HEK293 (cell line): ENCODE results near the gene UBL4A.

Experiments used
- CTCF ChIA-PET: fragments of 350-600 bp; formaldehyde crosslinking; extraction: SDS; loops from one replicate; lab custom pipeline; 2021; ENCODE audit warnings: antibody characterized with exemption; lab: Yijun Ruan, JAX
- POLR2A ChIA-PET: fragments of 300-600 bp; formaldehyde crosslinking; extraction: SDS; loops from one replicate; lab custom pipeline; 2020; ENCODE audit warnings: antibody characterized with exemption, inconsistent platforms; lab: Yijun Ruan, JAX
- H3K27ac ChIP-seq: fragments of 200-500 bp; sonication (Bioruptor generic); 2 replicates; pipeline ENCODE4 v1.5.1; 2014; ENCODE audit warnings: low read depth, low read length, control low read depth, inconsistent platforms; ENCODE audit errors: extremely low read depth
- H3K36me3 ChIP-seq, 2 experiments: fragments of 200-500 bp in 1 of 2; sonication (Bioruptor generic) in 1 of 2; 1 replicate in 1 of 2; 2 replicates in 1 of 2; pipeline ENCODE4 v1.5.1; 2014 to 2017; ENCODE audit warnings: inconsistent platforms in 2 of 2, low read length in 2 of 2; ENCODE audit not compliant: control insufficient read depth in 2 of 2, insufficient read depth in 1 of 2
- H3K4me1 ChIP-seq: fragments of 200-500 bp; sonication (Bioruptor generic); 2 replicates; pipeline ENCODE4 v1.5.1; 2014; ENCODE audit warnings: mild to moderate bottlenecking, low read length, inconsistent platforms; ENCODE audit not compliant: control insufficient read depth, insufficient read depth
- H3K4me3 ChIP-seq: 2 replicates; pipeline ENCODE4 v1.5.1; 2011; ENCODE audit warnings: low read depth, mild to moderate bottlenecking, control low read depth, low read length, moderate library complexity
- H3K9me3 ChIP-seq: fragments of 200-500 bp; sonication (Bioruptor generic); 2 replicates; pipeline ENCODE4 v1.5.1; 2014; ENCODE audit warnings: low read depth, low read length, inconsistent platforms; ENCODE audit not compliant: control insufficient read depth, insufficient read depth
- GLIS1 ChIP-seq: fragments of 450-650 bp; formaldehyde crosslinking; IDR thresholded peaks from 2 replicates; pipeline ENCODE4 v1.5.1; 2016; ENCODE audit warnings: missing biosample characterization, missing genetic modification characterization
- KLF7 ChIP-seq: fragments of 450-650 bp; formaldehyde crosslinking; IDR thresholded peaks from 2 replicates; pipeline ENCODE4 v1.5.1; 2016; ENCODE audit warnings: missing biosample characterization, missing genetic modification characterization, borderline replicate concordance
- PRDM1 ChIP-seq: fragments of 450-650 bp; formaldehyde crosslinking; IDR thresholded peaks from 2 replicates; pipeline ENCODE4; 2016; ENCODE audit warnings: missing biosample characterization, missing genetic modification characterization
- RBAK ChIP-seq: fragments of 450-650 bp; formaldehyde crosslinking; IDR thresholded peaks from 2 replicates; pipeline ENCODE4 v1.5.1; 2016; ENCODE audit warnings: missing biosample characterization, missing genetic modification characterization
- TRIM28 ChIP-seq: IDR thresholded peaks from 2 replicates; pipeline ENCODE4 v1.6.1; 2011; ENCODE audit warnings: low read length, control low read depth, borderline replicate concordance
- ZNF121 ChIP-seq: fragments of 450-650 bp; formaldehyde crosslinking; IDR thresholded peaks from 2 replicates; pipeline ENCODE4 v1.5.1; 2016; ENCODE audit warnings: missing biosample characterization, missing genetic modification characterization
- ZNF223 ChIP-seq: fragments of 450-650 bp; formaldehyde crosslinking; IDR thresholded peaks from 2 replicates; pipeline ENCODE4 v1.5.1; 2016; ENCODE audit warnings: missing biosample characterization, missing genetic modification characterization
- ZNF366 ChIP-seq: fragments of 450-650 bp; formaldehyde crosslinking; conservative IDR thresholded peaks from 2 replicates; pipeline ENCODE4 v1.5.1; 2016; ENCODE audit warnings: missing biosample characterization, missing genetic modification characterization
- ZNF624 ChIP-seq: fragments of 450-650 bp; formaldehyde crosslinking; IDR thresholded peaks from 2 replicates; pipeline ENCODE4 v1.5.1; 2017; ENCODE audit warnings: missing biosample characterization, missing genetic modification characterization
- ZNF664 ChIP-seq: fragments of 450-650 bp; formaldehyde crosslinking; IDR thresholded peaks from 2 replicates; pipeline ENCODE4 v1.5.1; 2016; ENCODE audit warnings: missing biosample characterization, missing genetic modification characterization
- ZNF791 ChIP-seq: fragments of 450-650 bp; formaldehyde crosslinking; IDR thresholded peaks from 2 replicates; pipeline ENCODE4 v1.5.1; 2016; ENCODE audit warnings: missing biosample characterization, missing genetic modification characterization
- TF ChIP-seq, protein P1 (sequence below): fragments of 450-650 bp; formaldehyde crosslinking; IDR thresholded peaks from 2 replicates; pipeline ENCODE4 v1.5.1; 2016; ENCODE audit warnings: missing biosample characterization, missing genetic modification characterization
- TF ChIP-seq, protein P2 (sequence below): fragments of 450-650 bp; formaldehyde crosslinking; IDR thresholded peaks from 2 replicates; pipeline ENCODE4 v1.5.1; 2016; ENCODE audit warnings: missing biosample characterization, missing genetic modification characterization
- TF ChIP-seq, protein P3 (sequence below): fragments of 450-650 bp; IDR thresholded peaks from 2 replicates; pipeline ENCODE4 v1.5.1; 2018; ENCODE audit warnings: missing biosample characterization, missing genetic modification characterization
- TF ChIP-seq, protein P4 (sequence below): fragments of 450-650 bp; formaldehyde crosslinking; IDR thresholded peaks from 2 replicates; pipeline ENCODE4 v1.5.0; 2017; ENCODE audit warnings: missing biosample characterization, missing genetic modification characterization, borderline replicate concordance

The UBL4A gene

DNA sequence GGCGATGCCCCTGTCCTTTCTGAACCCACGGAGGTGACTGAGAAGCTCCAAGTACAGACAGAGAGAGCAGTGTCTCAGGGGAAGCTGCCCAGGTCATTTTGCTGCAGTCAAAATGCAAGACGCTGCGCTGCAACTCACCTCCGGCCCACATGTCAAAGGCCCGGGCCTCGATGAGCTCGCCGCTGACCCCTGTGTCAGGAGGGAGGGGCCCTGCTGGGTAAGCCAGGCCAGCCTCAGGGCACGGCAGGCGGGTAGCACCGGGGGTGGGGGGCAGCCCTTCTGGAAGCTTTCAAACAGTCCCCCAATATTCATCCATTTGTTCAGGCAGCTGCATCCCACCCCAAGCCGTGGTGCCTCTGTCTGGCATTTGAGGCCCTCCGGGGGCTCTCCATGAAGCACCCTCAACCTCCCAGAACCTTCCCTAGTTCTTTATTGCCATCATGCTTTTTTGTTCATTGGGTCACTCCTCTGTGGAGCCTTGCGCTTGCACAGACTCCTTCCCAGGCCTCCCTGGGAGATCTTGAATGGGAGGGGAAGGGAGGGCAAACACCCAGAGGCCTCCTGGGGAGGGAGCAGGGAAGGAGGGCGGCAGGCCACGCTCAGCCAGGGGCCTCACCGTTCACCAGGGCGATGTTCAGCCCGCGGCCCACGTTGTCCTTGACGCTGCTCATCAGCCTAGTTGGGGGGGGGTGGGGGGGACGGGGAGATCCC, 21.4 kb upstream of the UBL4A start:
- Histone ChIP-seq H3K36me3 (peaks cover 4 to 41% of the 10 kb centered on the region in 2 experiments; a peak in 2 of 3 replicates), H3K9me3 (no peaks in the 10 kb centered on the region), H3K27ac (no peak overlapping the region), H3K4me1 (no peaks in the 10 kb centered on the region), H3K4me3 (no peak overlapping the region)
- POLR2A ChIA-PET = interaction anchor here (0.7 kb wide), 1 partner anchor 22 kb away, joined by 3 read pairs; the partner anchor contains the start of gene UBL4A
- CTCF ChIA-PET = no interaction called here
- TF ChIP-seq, protein P1, sequence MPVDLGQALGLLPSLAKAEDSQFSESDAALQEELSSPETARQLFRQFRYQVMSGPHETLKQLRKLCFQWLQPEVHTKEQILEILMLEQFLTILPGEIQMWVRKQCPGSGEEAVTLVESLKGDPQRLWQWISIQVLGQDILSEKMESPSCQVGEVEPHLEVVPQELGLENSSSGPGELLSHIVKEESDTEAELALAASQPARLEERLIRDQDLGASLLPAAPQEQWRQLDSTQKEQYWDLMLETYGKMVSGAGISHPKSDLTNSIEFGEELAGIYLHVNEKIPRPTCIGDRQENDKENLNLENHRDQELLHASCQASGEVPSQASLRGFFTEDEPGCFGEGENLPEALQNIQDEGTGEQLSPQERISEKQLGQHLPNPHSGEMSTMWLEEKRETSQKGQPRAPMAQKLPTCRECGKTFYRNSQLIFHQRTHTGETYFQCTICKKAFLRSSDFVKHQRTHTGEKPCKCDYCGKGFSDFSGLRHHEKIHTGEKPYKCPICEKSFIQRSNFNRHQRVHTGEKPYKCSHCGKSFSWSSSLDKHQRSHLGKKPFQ = no peak
- TF ChIP-seq GLIS1 (tag by site-specific recombination) = peak; percentile 62
- TF ChIP-seq ZNF664 (tag by site-specific recombination) = no peak
- TF ChIP-seq, all 188 proteins: peak for 1

DNA sequence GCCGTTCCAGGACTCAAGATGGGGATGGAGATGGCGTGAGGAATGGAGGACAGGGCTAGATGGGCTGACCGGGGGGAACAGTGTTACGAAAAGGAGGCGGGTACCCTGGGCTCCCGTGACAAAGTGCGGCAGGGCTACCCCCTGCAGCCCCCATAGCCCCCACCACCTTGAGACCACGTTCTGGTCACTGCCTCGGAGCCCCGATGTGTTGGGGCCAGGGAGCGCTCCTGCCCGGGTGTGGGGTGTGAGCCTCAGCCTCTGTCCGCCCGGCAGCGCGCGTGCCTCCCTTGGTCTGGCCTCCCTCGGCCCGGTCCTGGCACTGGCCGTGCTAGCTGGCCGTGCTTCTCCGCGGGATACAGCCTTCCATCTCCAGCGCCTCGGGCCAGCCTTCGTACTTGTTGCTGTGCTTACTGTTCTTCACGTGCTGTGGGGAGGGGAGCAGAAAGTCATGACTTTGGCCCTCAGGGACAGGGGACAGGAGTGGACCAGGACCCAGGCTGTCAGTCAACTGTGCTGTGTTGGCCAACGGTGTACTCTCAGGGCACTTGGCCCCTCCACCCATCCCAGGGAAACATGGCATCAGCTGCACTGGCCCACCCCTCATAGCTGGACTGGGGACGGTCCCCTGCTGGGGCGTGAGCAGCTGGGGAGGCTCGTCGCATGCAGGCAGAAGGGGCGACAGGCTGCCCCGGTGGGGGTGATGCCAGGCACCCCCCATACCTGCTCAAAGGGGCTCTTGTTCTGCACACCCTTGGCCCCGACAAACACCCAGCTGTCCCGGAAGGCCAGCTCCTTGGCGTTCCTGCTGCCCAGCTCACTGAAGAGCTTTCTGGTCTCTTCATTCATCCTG, 20.3 kb upstream of the UBL4A start:
- peaks cover 4 to 36% of the 10 kb centered on the region in 2 experiments; a peak in 2 of 3 replicates for H3K36me3 ChIP-seq
- POLR2A ChIA-PET = no interaction called here

More for the DNA sequence above, 20.3 kb upstream of the UBL4A start:
- Histone ChIP-seq H3K4me1 (no peaks in the 10 kb centered on the region), H3K4me3 (no peak overlapping the region), H3K27ac (no peak overlapping the region), H3K9me3 (no peaks in the 10 kb centered on the region)
- CTCF ChIA-PET = no interaction called here
- TF ChIP-seq ZNF791 (tag by site-specific recombination) = no peak
- no peak for TF ChIP-seq TRIM28
- TF ChIP-seq RBAK (tag by site-specific recombination) = no peak
- TF ChIP-seq, protein P2, sequence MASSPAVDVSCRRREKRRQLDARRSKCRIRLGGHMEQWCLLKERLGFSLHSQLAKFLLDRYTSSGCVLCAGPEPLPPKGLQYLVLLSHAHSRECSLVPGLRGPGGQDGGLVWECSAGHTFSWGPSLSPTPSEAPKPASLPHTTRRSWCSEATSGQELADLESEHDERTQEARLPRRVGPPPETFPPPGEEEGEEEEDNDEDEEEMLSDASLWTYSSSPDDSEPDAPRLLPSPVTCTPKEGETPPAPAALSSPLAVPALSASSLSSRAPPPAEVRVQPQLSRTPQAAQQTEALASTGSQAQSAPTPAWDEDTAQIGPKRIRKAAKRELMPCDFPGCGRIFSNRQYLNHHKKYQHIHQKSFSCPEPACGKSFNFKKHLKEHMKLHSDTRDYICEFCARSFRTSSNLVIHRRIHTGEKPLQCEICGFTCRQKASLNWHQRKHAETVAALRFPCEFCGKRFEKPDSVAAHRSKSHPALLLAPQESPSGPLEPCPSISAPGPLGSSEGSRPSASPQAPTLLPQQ = no peak
- TF ChIP-seq ZNF223 (tag by site-specific recombination) = no peak
- TF ChIP-seq PRDM1 = no peak
- TF ChIP-seq, protein P3, sequence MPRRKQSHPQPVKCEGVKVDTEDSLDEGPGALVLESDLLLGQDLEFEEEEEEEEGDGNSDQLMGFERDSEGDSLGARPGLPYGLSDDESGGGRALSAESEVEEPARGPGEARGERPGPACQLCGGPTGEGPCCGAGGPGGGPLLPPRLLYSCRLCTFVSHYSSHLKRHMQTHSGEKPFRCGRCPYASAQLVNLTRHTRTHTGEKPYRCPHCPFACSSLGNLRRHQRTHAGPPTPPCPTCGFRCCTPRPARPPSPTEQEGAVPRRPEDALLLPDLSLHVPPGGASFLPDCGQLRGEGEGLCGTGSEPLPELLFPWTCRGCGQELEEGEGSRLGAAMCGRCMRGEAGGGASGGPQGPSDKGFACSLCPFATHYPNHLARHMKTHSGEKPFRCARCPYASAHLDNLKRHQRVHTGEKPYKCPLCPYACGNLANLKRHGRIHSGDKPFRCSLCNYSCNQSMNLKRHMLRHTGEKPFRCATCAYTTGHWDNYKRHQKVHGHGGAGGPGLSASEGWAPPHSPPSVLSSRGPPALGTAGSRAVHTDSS (tag by site-specific recombination) = no peak
- no peak for TF ChIP-seq KLF7 (tag by site-specific recombination)
- no peak for TF ChIP-seq ZNF366
- TF ChIP-seq, protein P4, sequence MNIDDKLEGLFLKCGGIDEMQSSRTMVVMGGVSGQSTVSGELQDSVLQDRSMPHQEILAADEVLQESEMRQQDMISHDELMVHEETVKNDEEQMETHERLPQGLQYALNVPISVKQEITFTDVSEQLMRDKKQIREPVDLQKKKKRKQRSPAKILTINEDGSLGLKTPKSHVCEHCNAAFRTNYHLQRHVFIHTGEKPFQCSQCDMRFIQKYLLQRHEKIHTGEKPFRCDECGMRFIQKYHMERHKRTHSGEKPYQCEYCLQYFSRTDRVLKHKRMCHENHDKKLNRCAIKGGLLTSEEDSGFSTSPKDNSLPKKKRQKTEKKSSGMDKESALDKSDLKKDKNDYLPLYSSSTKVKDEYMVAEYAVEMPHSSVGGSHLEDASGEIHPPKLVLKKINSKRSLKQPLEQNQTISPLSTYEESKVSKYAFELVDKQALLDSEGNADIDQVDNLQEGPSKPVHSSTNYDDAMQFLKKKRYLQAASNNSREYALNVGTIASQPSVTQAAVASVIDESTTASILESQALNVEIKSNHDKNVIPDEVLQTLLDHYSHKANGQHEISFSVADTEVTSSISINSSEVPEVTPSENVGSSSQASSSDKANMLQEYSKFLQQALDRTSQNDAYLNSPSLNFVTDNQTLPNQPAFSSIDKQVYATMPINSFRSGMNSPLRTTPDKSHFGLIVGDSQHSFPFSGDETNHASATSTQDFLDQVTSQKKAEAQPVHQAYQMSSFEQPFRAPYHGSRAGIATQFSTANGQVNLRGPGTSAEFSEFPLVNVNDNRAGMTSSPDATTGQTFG (tag by site-specific recombination) = no peak
- no peak for TF ChIP-seq ZNF624 (tag by site-specific recombination)
- no peak for TF ChIP-seq ZNF121 (tag by site-specific recombination)
